Thyroid gland (tissue), 4 donors: ENCODE results near the gene AIPL1.

Experiments used
- CTCF ChIP-seq, 6 experiments: fragments of 200-600 bp in 3 of 6; fragments of 450-650 bp in 3 of 6; sonication (generic) in 3 of 6; IDR thresholded peaks; one replicate each; pipeline ENCODE4 v1.5.1; 2016 to 2019; ENCODE audit warnings: antibody characterized with exemption in 6 of 6, mild to moderate bottlenecking in 2 of 6, inconsistent platforms in 1 of 6, moderate library complexity in 1 of 6
- POLR2A ChIP-seq, 2 donors: fragments of 450-650 bp; IDR thresholded peaks; one replicate each; pipeline ENCODE4 v1.6.1; 2017; ENCODE audit warnings: antibody characterized with exemption in 2 of 2, mild to moderate bottlenecking in 2 of 2, moderate library complexity in 1 of 2

- no peak for TF ChIP-seq POLR2A (IDR thresholded peaks at IDR 0.05)
- TF ChIP-seq CTCF (IDR thresholded peaks at IDR 0.05), result no peak
These were observed 6.5 kb downstream of the AIPL1 start for GRCh38 chr17:6428207-6428965.
